Upper lobe of left lung (tissue), 4 donors: Measurements from ENCODE around the gene RUNDC3A.

Experiments
- CTCF ChIP-seq, 6 experiments: fragments of 450-650 bp in 4 of 6; fragments of 200-600 bp in 2 of 6; sonication (generic) in 2 of 6; IDR thresholded peaks; one replicate each; pipeline ENCODE4 v1.5.1; 2016 to 2019; ENCODE audit warnings: antibody characterized with exemption in 6 of 6
- EP300 ChIP-seq, 4 donors: sonication (generic); formaldehyde crosslinking; IDR thresholded peaks; one replicate each; pipeline ENCODE4 v1.5.1; 2017; ENCODE audit warnings: antibody characterized with exemption in 4 of 4, control low read depth in 2 of 4
- POLR2A ChIP-seq, 4 donors: fragments of 450-650 bp; IDR thresholded peaks; one replicate each; pipeline ENCODE4 v1.5.1; 2016 to 2017; ENCODE audit warnings: antibody characterized with exemption in 4 of 4, mild to moderate bottlenecking in 2 of 4
- POLR2AphosphoS5 ChIP-seq, 2 donors: sonication (generic); formaldehyde crosslinking; IDR thresholded peaks; one replicate each; pipeline ENCODE4 v1.5.1; 2017; ENCODE audit warnings: antibody characterized with exemption in 2 of 2

GRCh38 chr17:44281570-44281969, 26.8 kb upstream of the RUNDC3A start:
- TF ChIP-seq CTCF (IDR thresholded peaks at IDR 0.05) (no peak), POLR2A (IDR thresholded peaks at IDR 0.05) (no peak), EP300 (IDR thresholded peaks at IDR 0.05) (no peak), POLR2AphosphoS5 (IDR thresholded peaks at IDR 0.05) (no peak)
